Right lobe of liver (tissue), 6 donors: ENCODE measurements around the gene HIF3A. TPM values are rescaled to one million over a fixed set of nuclear protein-coding genes. Genes with fewer than 3 reads are reported as not detected.

Source experiments
- ATAC-seq, 4 donors: fragments of 200-7000 bp; cut with Tn5 transposase; one replicate each; pipeline ENCODE4 v1.9.1; 2020; ENCODE audit warnings: mild to moderate bottlenecking in 4 of 4, moderate library complexity in 4 of 4
- DNase-seq, 3 donors: peaks; one replicate each; pipeline ENCODE4 v3.0.0-alpha.2; 2020
- H3K27ac ChIP-seq, 3 donors: fragments of 200-600 bp; one replicate each; pipeline ENCODE4 v1.8.0; 2022
- H3K27me3 ChIP-seq, 2 donors: fragments of 200-600 bp; one replicate each; pipeline ENCODE4 v1.8.0; 2022
- H3K36me3 ChIP-seq, 4 donors: fragments of 200-600 bp; sonication (generic) in 1 of 4; one replicate each; pipeline versions ENCODE4 v1.5.1 to v1.8.0; 2017 to 2022; ENCODE audit warnings: control low read depth in 1 of 4
- H3K4me1 ChIP-seq, 4 donors: fragments of 200-600 bp; sonication (generic) in 1 of 4; one replicate each; pipeline versions ENCODE4 v1.5.1 to v1.8.0; 2017 to 2022; ENCODE audit warnings: control low read depth in 1 of 4
- H3K4me3 ChIP-seq, 3 donors: fragments of 200-600 bp; one replicate each; pipeline ENCODE4 v1.8.0; 2022
- H3K9me3 ChIP-seq, 4 donors: fragments of 200-600 bp; sonication (generic) in 1 of 4; one replicate each; pipeline versions ENCODE4 v1.5.1 to v1.8.0; 2017 to 2022; ENCODE audit warnings: control low read depth in 1 of 4
- POLR2A ChIP-seq: fragments of 450-650 bp; IDR thresholded peaks from one replicate; pipeline ENCODE4 v1.6.1; 2017; ENCODE audit warnings: antibody characterized with exemption, mild to moderate bottlenecking
- WGBS: methylation state at CpG from one replicate; pipeline ENCODE4 v1.1.6; 2018; ENCODE audit warnings: low coverage, low lambda C conversion rate; ENCODE audit not compliant: insufficient coverage; ENCODE audit errors: missing lambda C conversion rate; 5-methylcytosine and 5-hydroxymethylcytosine counted together
- intact Hi-C, 2 donors: fragments of 100-400 bp; cut with DNase I; formaldehyde crosslinking; loops; one replicate each; pipeline versions ENCODE4 v1.11.2 to v1.14.1; 2022
- total RNA-seq, 6 experiments: library from RNA; depleted of rRNA in 2 of 6; stranded (reverse); fragments of >200 nt in 2 of 6; fragmentation: NEBNext Ultra II Directional in 3 of 6; extraction: Animal tissue kit (Norgen Biotek cat#: 25700) in 3 of 6; gene quantifications; one replicate each; pipeline versions ENCODE4 v1.1.0 to v1.2.4, GENCODE V29; 2016 to 2023
- TF ChIP-seq, protein P1 (sequence below), 4 donors: fragments of 200-600 bp in 3 of 4; fragments of 450-650 bp in 1 of 4; IDR thresholded peaks; one replicate each; pipeline versions ENCODE4 v1.5.1 to v1.8.0; 2016 to 2022; ENCODE audit warnings: antibody characterized with exemption in 4 of 4, mild to moderate bottlenecking in 2 of 4
- donor health status: DM: no; HTN: yes; CAD: no.
- donor health status: DM: no; HTN: no; CAD: no.
- donor health status: DM: no; HTN: no; CAD: no.
- donor health status: DM: no; HTN: yes; CAD: no.
- donor health status: DM: no; HTN: yes; CAD: no.

HIF3A gene
- total RNA-seq, 6 experiments from 2014 or later: 0.47 to 9.2 (median 4.5) TPM

DNA sequence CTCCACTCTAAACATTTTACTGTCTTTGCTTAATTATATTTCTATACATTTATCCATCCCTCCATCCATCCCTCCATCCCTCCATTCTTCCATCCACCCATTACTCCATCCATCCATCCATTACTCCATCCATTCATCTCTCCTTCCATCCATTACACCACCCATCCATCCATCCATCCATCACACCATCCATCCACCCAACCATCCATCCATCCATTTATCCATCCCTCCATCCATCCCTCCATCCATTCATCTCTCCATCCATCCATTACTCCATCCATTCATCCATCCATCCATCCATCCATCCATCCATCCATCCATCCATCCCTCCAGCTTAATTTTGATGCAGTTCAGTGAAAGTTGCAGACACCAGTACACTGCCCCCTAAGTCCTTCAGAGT lies 5.0 kb upstream of the HIF3A start:
- ATAC-seq: no peak
- no peaks in the 10 kb centered on the region for H3K36me3 ChIP-seq
- no peak overlapping the region for H3K27ac ChIP-seq
- no peaks in the 10 kb centered on the region for H3K27me3 ChIP-seq
- no peak overlapping the region for H3K4me3 ChIP-seq
- intact Hi-C loops: no loop called here
- H3K4me1 ChIP-seq: peaks cover 0 to 1% (median 0%) of the 10 kb centered on the region in 4 donors
- H3K9me3 ChIP-seq: no peaks in the 10 kb centered on the region
- TF ChIP-seq, protein P1, sequence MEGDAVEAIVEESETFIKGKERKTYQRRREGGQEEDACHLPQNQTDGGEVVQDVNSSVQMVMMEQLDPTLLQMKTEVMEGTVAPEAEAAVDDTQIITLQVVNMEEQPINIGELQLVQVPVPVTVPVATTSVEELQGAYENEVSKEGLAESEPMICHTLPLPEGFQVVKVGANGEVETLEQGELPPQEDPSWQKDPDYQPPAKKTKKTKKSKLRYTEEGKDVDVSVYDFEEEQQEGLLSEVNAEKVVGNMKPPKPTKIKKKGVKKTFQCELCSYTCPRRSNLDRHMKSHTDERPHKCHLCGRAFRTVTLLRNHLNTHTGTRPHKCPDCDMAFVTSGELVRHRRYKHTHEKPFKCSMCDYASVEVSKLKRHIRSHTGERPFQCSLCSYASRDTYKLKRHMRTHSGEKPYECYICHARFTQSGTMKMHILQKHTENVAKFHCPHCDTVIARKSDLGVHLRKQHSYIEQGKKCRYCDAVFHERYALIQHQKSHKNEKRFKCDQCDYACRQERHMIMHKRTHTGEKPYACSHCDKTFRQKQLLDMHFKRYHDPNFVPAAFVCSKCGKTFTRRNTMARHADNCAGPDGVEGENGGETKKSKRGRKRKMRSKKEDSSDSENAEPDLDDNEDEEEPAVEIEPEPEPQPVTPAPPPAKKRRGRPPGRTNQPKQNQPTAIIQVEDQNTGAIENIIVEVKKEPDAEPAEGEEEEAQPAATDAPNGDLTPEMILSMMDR (IDR thresholded peaks at IDR 0.05): no peak
- DNase-seq: no peak

DNA sequence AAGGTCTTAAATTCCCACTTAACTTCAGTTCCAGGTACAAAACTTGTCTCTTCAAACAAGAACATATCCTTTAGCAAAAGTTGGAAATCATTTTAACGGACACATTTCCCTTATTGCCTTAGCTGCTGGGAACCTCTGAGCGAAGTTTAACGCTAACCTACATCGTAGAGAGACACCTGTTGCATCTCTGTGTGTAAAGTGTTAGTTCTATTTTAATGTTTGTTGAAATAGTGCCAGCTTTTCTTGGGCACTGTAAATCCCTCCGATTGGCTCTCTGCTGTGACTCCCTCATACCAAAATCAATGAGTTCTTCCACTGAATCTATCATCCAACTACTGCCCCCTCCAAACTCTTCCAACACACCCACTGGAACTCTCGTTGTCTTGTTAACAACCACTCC lies 2.3 kb upstream of the HIF3A start:
- ATAC-seq (no peak), DNase-seq (no peak)
- intact Hi-C loops: no loop called here
- WGBS: 56% methylated on average over 6 of the region's 6 CpGs
- TF ChIP-seq, protein P1 (IDR thresholded peaks at IDR 0.05): no peak
- TF ChIP-seq POLR2A: no peak
- peaks cover 0 to 12% (median 4%) of the 10 kb centered on the region in 4 donors for H3K4me1 ChIP-seq
- no peaks in the 10 kb centered on the region for H3K27me3 ChIP-seq
- no peaks in the 10 kb centered on the region for H3K36me3 ChIP-seq
- no peak overlapping the region for H3K27ac ChIP-seq
- H3K9me3 ChIP-seq: no peaks in the 10 kb centered on the region
- no peak overlapping the region for H3K4me3 ChIP-seq

DNA sequence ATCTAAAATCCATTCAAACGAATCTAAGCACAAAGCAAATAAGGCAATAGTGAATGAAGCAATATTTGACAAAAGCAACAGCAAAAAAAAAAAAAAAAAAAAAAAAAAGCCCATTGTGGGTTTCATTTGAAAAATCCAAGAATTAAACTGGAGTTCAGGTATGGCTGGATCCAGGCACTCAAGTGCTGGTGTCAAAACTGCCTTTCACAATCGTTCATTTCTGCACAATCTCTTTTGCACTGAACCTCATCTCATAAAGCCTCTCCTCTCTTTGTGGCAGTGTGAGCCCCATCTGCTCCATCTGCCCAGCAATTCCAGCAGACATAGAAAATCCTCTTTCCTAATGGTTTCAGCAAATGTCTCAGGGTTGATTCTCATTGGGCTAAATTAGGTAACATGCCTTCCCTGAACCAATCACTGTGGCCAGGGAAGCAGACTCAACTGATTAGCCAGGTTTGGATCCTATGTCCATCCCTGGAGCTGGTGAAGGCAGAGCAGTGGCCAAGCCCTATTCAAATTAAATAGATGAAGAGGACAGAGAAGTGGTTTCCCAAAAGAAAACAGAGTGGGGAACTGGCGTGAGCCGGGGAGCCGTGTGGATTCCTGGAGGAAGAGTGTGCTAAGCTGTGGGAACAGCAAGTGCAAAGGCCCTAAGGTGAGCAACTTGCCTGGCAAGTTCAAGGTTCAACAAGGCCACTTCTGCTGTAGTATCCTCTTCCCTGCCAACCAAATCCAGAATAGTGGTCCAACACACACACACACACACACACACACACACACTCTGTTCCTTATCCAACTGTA lies 1.2 kb upstream of the HIF3A start:
- no peaks in the 10 kb centered on the region for H3K9me3 ChIP-seq
- DNase-seq (peak in 1 of 3 donors; percentile 64), ATAC-seq (peak in 1 of 4 donors; percentile 18)
- no peak overlapping the region for H3K27ac ChIP-seq
- no peaks in the 10 kb centered on the region for H3K27me3 ChIP-seq
- 67% methylated on average over 5 of the region's 5 CpGs for WGBS
- TF ChIP-seq POLR2A: no peak
- TF ChIP-seq, protein P1 (IDR thresholded peaks at IDR 0.05): no peak
- H3K4me1 ChIP-seq: peaks cover 0 to 22% (median 8%) of the 10 kb centered on the region in 4 donors
- H3K4me3 ChIP-seq: no peak overlapping the region
- intact Hi-C loops: no loop called here
- no peaks in the 10 kb centered on the region for H3K36me3 ChIP-seq

DNA sequence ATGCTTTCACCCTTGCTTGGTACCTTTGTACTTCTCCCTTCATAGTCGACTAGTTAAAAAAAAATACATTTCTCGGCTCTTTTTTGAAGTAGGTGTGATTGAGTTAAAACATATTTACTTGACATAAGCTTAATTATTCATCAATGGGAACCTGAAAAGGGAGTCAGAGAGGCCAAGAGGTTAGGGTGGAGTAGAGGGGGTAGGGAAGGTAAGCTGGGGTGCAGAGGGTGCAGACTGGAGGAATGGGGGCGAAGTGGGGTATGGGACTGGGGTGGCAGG lies 701 bp upstream of the HIF3A start:
- ATAC-seq (no peak), DNase-seq (no peak)
- no peaks in the 10 kb centered on the region for H3K9me3 ChIP-seq
- peaks cover 0 to 27% (median 10%) of the 10 kb centered on the region in 4 donors for H3K4me1 ChIP-seq
- H3K27me3 ChIP-seq: no peaks in the 10 kb centered on the region
- intact Hi-C loops: no loop called here
- no peaks in the 10 kb centered on the region for H3K36me3 ChIP-seq
- no peak overlapping the region for H3K27ac ChIP-seq
- no peak for TF ChIP-seq POLR2A
- TF ChIP-seq, protein P1 (IDR thresholded peaks at IDR 0.05): no peak
- WGBS: 39% methylated on average over 3 of the region's 3 CpGs
- H3K4me3 ChIP-seq: no peak overlapping the region
